Erythroblast (primary cell): ENCODE measurements around the gene STAC.

ENCODE experiments used
- GATA1 ChIP-seq: IDR thresholded peaks from 2 replicates; pipeline ENCODE4 v1.6.1; 2011; ENCODE audit warnings: low read depth, mild to moderate bottlenecking, control low read depth, low read length, moderate library complexity
- POLR2A ChIP-seq: IDR thresholded peaks from 2 replicates; pipeline ENCODE4 v1.6.1; 2011; ENCODE audit warnings: mild to moderate bottlenecking, low read length

- TF ChIP-seq POLR2A (no peak), GATA1 (no peak)
These were observed 107.9 kb downstream of the STAC start for GRCh38 chr3:36488077-36488789.
